ENCODE measurements around the gene BRICD5.

GRCh38 chr16:2226918-2227317, 16.3 kb upstream of the BRICD5 start:
- TF ChIP-seq POLR2AphosphoS5 (IDR thresholded peaks at IDR 0.05) (no peak), CTCF (IDR thresholded peaks at IDR 0.05) (no peak), POLR2A (IDR thresholded peaks at IDR 0.05; ENCODE audit: low read depth) (no peak), EP300 (IDR thresholded peaks at IDR 0.05) (no peak)
